Measurements from ENCODE around the gene BFSP1. TPM values are rescaled to one million over a fixed set of nuclear protein-coding genes. Genes with fewer than 3 reads are reported as not detected.

BFSP1 gene
- total and polyA plus RNA-seq, 2 donors (not counting 3 experiments of a cell fraction or from before 2014, with no cell fraction given) = 3.1 to 5.2 TPM

DNA sequence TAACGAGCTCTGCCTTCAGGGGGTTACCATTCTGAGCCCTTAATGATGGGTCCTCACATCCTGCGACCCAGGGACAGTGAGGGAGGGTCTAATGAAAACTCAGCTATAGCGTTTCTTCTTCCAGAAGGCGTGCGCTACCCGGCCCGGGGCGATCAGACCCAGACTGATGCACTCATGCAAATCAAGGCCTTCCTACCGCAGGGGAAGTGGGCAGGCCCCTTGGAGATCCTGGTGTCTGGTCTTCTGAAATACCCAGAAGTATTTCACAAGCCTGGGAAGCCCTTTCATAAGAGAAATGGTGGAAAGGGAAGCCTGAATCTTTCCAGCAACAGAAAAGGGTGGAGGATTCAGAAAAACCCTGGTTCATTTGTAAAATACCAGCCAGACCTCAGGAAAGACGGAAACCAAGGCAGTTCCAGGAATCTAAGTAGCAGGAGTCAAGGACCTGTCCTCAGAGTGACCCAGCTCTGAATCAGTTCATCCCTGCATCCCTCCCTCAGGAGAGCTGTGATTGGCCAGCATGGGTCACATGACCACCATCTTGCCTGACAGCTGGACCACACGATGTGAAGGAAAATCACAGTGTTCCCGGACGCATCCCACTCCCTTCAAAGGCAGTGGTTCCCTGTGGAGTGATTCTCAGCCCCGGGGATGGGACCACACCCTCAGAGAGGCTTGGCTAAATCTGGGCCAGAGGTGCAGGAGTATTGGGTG lies 12.7 kb downstream of the BFSP1 start:
- H2AFZ ChIP-seq (ENCODE audit: low read depth, low read length) = no peak overlapping the region
- no peak for FAIRE-seq

More for the DNA sequence above, 12.7 kb downstream of the BFSP1 start:
- no peak for DNase-seq (ENCODE audit: low read depth, low spot score)
- H3K79me2 ChIP-seq (ENCODE audit: control insufficient read depth, insufficient read depth, low read length) = no peaks in the 10 kb centered on the region
- ChIA-PET POLR2A (no interaction called here), CTCF (interaction anchor here (0.6 kb wide), 1 partner anchor 163 kb away, joined by 5 read pairs; no protein-coding TSS in a partner anchor)
- no peak overlapping the region for H3K9ac ChIP-seq (replicated peaks; ENCODE audit: extremely low read depth, insufficient read depth, low read length)
- no peaks in the 10 kb centered on the region for H3K9me3 ChIP-seq (replicated peaks; ENCODE audit: control insufficient read depth, insufficient read depth, low read length)
- H3K4me3 ChIP-seq (replicated peaks in 1 of 3; ENCODE audit: insufficient read depth in 1 of 3, low read depth in 1 of 3, low read length in 3 of 3) = no peak overlapping the region
- TF ChIP-seq POLR2AphosphoS5 (IDR thresholded peaks at IDR 0.05; ENCODE audit: insufficient read depth, low read depth, low read length) (no peak), MYC (IDR thresholded peaks at IDR 0.05; ENCODE audit: low read depth, low read length) (no peak), JUN (IDR thresholded peaks at IDR 0.05; ENCODE audit: borderline replicate concordance, insufficient read depth, insufficient read length, low read depth) (no peak), FOS (IDR thresholded peaks at IDR 0.05; ENCODE audit: borderline replicate concordance, insufficient read depth, low read length) (no peak), EZH2 (IDR thresholded peaks at IDR 0.05; ENCODE audit: borderline replicate concordance, low read depth, low read length, severe bottlenecking) (no peak), POLR2A (IDR thresholded peaks at IDR 0.05; ENCODE audit: low read depth, low read length) (no peak), GATA2 (IDR thresholded peaks at IDR 0.05; ENCODE audit: insufficient read depth, insufficient read length, low read depth, low read length) (no peak)
- TF ChIP-seq, protein P1, sequence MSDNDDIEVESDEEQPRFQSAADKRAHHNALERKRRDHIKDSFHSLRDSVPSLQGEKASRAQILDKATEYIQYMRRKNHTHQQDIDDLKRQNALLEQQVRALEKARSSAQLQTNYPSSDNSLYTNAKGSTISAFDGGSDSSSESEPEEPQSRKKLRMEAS (IDR thresholded peaks at IDR 0.05; ENCODE audit: insufficient read depth, insufficient read length) = no peak
- TF ChIP-seq, protein P2, sequence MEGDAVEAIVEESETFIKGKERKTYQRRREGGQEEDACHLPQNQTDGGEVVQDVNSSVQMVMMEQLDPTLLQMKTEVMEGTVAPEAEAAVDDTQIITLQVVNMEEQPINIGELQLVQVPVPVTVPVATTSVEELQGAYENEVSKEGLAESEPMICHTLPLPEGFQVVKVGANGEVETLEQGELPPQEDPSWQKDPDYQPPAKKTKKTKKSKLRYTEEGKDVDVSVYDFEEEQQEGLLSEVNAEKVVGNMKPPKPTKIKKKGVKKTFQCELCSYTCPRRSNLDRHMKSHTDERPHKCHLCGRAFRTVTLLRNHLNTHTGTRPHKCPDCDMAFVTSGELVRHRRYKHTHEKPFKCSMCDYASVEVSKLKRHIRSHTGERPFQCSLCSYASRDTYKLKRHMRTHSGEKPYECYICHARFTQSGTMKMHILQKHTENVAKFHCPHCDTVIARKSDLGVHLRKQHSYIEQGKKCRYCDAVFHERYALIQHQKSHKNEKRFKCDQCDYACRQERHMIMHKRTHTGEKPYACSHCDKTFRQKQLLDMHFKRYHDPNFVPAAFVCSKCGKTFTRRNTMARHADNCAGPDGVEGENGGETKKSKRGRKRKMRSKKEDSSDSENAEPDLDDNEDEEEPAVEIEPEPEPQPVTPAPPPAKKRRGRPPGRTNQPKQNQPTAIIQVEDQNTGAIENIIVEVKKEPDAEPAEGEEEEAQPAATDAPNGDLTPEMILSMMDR (IDR thresholded peaks at IDR 0.05; ENCODE audit: extremely low read depth in 1 of 2, insufficient read depth in 1 of 2, low read depth in 1 of 2, low read length in 2 of 2) = no peak
- no peak overlapping the region for H3K27ac ChIP-seq (ENCODE audit: insufficient read depth, low read depth, low read length)
- BruUV-seq (replicated peaks) = no TSS peak
- H3K36me3 ChIP-seq (ENCODE audit: control insufficient read depth in 2 of 2, extremely low read depth in 1 of 2, insufficient read depth in 2 of 2, low read length in 2 of 2) = no peaks in the 10 kb centered on the region
- no peaks in the 10 kb centered on the region for H3K27me3 ChIP-seq (ENCODE audit: control insufficient read depth in 2 of 2, insufficient read depth in 2 of 2, low read length in 2 of 2)
- no peak overlapping the region for H3K4me2 ChIP-seq (ENCODE audit: insufficient read depth, low read length)
- intact Hi-C loops (cut with micrococcal nuclease) (no loop called here), dilution Hi-C loops (cut with MboI; ENCODE audit: extremely low pct_ligation_motif_present, low sequenced_read_pairs) (no loop called here)
- no peaks in the 10 kb centered on the region for H4K20me1 ChIP-seq (replicated peaks; ENCODE audit: control insufficient read depth, extremely low read depth, insufficient read depth, low read length)
- H3K4me1 ChIP-seq (ENCODE audit: control insufficient read depth, extremely low read depth, insufficient read depth, low read length) = peaks cover 21% of the 10 kb centered on the region
- H3K9me1 ChIP-seq (replicated peaks; ENCODE audit: control insufficient read depth, extremely low read depth, insufficient read depth, low read length) = no peaks in the 10 kb centered on the region

Measured in endothelial cell of umbilical vein (primary cell).